ENCODE data around the gene TLE3. TPM values are rescaled to one million over a fixed set of nuclear protein-coding genes. Genes with fewer than 3 reads are reported as not detected.

TLE3 gene
- total RNA-seq, 1 donor from 2014 or later, result 13.4 TPM

- intact Hi-C loops (cut with DNase I), result loop anchor here (10.0 kb wide), 1 partner anchor 162 kb away; no protein-coding TSS in a partner anchor
- DNase-seq, result no peak
- no peak for ATAC-seq (ENCODE audit: poor library complexity)
Observed at GRCh38 chr15:70102827-70103226, 5.1 kb upstream of the TLE3 start.

- intact Hi-C loops (cut with DNase I), result loop anchor here (10.0 kb wide), 1 partner anchor 163 kb away; no protein-coding TSS in a partner anchor
- ATAC-seq (ENCODE audit: poor library complexity) (peak; percentile 14), DNase-seq (no peak)
Observed at GRCh38 chr15:70101459-70102113, 3.9 kb upstream of the TLE3 start.

DNA sequence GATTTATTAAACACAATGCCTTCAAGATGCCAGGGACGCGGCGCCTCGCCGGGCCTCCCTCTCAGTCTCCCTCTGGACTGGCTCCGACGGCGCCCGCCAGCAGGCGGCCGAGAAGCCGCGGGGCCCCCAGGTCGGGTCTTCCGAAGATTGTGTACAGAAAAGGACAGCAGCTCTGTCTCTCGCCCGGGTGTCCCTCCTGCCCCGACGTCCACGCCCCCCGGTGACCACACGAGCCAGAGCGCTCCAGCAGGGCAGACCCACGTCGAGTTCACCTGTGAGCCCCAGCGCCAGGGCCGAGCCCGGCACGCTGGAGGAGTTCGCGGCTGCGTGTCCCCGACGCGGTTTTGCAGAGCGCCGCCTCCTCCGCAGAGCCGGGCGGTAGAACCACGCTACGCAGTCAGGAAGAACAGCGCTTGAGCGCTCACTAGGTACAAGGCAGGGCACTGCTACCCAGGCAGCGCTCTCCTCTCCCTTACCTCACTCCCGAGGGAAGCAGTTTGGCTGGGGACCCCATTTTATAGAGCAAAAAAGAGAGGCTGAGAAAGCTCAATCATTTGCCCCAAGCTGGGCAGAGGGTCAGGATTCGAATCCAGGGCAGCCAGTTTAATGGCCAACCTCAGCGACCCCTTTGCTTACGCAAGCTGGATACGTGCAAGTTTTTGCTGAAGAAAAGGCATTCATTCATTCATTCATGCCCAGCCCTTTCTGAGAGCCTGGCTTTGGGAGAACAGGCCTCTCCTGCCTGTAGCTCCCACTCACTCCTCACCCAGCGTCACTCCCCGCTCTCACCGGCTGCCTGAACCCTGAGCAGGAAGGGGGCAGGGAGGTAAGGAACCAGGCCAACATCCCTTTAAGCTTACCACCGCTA, 3.0 kb upstream of the TLE3 start:
- peak; percentile 5 for ATAC-seq (ENCODE audit: poor library complexity)
- peak; percentile 70 for DNase-seq
- intact Hi-C loops (cut with DNase I), result loop anchor here (10.0 kb wide), 1 partner anchor 164 kb away; no protein-coding TSS in a partner anchor

DNA sequence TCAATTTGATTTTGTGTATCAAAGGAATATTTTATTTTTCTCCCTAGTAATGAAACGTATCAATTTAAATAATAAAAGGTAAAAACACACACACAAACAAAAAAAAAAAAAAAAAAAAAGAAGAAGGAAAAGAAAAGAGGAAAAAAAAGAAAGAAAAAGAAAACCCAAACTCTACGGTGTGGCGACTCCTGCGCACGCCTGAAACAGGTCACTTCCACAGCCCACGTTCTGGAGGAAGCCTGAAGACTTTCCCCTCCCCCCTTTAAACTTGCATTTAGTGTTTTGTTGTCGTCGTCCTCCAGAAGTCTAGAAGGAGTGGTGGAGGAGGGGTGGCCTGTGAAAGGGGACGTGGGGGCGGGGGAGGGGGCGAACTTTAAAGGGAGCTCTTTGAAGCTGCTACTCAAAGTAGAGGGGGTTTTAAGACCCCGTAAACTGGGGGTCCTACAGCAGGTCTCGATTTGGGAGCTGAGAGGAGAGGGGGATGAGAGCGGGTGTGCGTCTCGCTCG, 2.3 kb upstream of the TLE3 start:
- ATAC-seq (ENCODE audit: poor library complexity) (no peak), DNase-seq (no peak)
- intact Hi-C loops (cut with DNase I), result loop anchor here (10.0 kb wide), 1 partner anchor 165 kb away; no protein-coding TSS in a partner anchor

GRCh38 chr15:70099167-70099966, 1.6 kb upstream of the TLE3 start:
- DNase-seq (peak; percentile 100), ATAC-seq (ENCODE audit: poor library complexity) (peak; percentile 83)
- intact Hi-C loops (cut with DNase I), result no loop called here

- peak; percentile 6 for ATAC-seq (ENCODE audit: poor library complexity)
- intact Hi-C loops (cut with DNase I), result no loop called here
- peak; percentile 62 for DNase-seq
Observed at GRCh38 chr15:70098461-70099166, 897 bp upstream of the TLE3 start.

DNA sequence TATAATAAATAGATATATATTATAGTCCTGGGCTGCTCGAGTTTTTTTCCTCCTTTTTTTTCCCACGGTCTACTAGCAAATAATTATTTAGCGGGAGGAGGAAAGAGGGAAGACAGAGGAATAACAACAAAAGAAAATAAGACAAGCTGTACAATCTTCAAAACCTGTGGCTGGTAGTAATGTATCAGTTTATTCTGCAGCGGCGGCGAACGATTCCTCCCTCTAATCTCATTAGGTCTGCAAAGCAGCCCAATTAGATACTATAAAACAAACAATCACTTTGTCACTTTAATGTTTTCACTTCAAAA, 390 bp upstream of the TLE3 start:
- intact Hi-C loops (cut with DNase I), result no loop called here
- no peak for DNase-seq
- ATAC-seq (ENCODE audit: poor library complexity), result no peak

DNA sequence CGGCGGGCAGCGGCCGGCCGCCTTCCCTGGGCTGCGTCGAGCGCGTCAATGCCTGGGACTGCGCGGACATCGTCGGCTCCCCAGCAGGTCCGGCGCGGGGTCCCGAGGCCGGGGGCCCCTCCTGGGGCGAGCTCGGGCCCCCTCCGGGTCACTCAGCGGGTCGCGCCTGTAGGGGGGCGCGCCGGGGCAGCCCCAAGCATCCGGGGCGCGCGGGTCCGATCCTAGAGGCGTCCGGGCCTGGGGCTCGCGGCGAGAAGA, 725 bp downstream of the TLE3 start:
- ATAC-seq (ENCODE audit: poor library complexity) (no peak), DNase-seq (no peak)
- intact Hi-C loops (cut with DNase I), result no loop called here

DNA sequence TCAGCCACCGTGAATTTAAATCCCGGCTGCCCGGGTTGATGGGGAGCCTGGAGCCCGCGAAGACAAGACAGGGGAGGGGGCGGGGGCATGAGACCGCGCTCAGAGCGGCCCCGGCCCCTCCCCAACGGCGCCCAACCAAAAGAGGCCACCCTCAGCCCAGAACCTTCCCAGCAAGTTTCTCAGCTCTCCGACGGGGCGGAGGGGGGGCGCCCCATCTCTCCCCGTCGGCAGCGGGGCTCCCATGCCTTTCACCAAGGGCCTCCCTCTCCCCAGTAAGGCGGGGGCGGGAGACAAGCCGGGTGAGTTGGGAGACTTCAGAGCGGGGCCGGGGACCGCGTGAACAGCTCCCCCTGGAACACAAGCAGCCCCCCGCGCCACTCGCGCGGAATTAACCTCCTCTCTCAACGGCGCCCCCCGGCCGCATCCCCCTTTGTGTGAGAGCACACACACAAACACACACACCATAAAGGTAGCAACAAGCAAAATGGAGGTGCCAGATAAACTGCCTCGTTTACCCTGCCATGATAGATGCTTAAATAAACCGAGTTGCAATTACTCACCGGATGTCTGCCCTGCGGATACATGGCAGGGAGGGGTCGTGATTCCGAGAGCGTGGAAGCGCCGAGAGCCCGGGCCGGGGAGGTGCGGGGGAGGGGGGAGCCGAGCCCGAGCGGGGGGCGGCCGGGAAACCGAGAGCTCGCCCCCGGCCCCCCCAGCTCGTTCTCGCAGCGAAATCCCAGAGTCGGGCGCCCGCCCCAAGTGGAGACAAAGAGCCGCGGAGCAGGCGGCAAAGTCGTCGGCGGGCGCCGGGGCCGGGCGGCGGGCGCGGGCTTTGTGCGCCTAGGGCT, 1.3 kb downstream of the TLE3 start:
- DNase-seq (peak; percentile 57), ATAC-seq (ENCODE audit: poor library complexity) (no peak)
- intact Hi-C loops (cut with DNase I), result no loop called here

DNA sequence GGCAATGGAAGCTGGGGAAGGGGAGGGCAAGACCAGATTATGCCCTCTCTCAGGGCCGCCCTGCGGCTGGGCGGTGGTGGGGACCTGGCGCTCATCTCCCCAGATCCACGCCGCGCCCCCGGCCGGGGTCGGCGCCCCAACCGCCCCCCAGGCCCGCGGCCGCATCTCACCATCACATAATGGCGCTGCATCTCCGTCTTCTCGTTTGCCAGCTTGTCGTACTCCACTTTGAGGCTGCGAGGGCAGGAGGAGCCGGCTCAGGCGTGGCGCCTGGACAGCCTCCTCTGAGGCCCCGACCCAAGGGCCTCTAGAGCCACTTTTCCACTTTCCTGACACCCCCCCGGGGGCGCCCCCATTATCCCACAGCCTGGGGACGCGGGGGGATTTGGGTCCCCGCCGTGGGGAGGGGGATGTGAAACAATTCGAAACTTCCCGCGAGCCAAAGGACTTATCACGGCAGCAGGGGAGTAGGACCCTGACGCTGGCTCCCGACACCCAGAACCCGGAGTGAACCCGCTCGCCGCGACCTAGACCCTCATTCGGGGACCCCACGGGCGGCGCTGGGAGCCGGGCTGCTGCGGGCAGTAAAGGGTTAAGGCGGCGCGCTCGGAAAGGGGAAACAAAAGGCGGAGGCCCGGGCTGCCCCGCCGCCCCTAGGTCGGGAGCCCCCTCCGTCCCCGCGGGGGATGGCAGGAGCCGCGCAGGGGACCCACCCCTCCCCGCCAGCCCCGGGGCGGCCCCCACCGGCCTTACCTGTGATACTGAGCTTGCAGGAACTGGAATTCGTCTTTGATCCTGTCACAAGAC, 2.1 kb downstream of the TLE3 start:
- ATAC-seq (ENCODE audit: poor library complexity), result no peak
- intact Hi-C loops (cut with DNase I), result no loop called here
- DNase-seq, result peak; percentile 70

- no peak for ATAC-seq (ENCODE audit: poor library complexity)
- intact Hi-C loops (cut with DNase I), result no loop called here
- no peak for DNase-seq
Observed at GRCh38 chr15:70094690-70095311, 2.9 kb downstream of the TLE3 start.

GRCh38 chr15:70093481-70094319, 4.0 kb downstream of the TLE3 start:
- ATAC-seq (ENCODE audit: poor library complexity) (no peak), DNase-seq (no peak)
- intact Hi-C loops (cut with DNase I), result no loop called here

DNA sequence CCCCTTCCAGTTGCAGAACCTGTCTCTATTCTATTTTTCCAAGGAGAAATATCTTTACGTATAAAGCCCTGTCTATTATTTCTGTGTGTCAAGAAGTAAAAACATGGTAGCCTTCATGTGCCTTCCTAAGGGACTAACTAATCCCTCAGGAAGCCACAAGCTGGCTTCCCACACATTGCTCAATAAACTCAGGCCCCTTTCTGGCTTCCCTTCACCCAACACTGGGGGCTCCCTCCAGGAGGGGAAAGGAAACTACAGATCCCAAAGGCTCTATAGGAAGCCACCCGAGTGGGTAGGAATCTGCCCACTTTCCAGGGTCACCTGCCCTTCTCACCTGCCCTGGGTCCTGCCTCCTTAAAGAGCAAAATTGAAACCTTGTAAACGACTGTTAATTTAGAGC, 4.6 kb downstream of the TLE3 start:
- intact Hi-C loops (cut with DNase I), result no loop called here
- no peak for ATAC-seq (ENCODE audit: poor library complexity)
- DNase-seq, result no peak

DNA sequence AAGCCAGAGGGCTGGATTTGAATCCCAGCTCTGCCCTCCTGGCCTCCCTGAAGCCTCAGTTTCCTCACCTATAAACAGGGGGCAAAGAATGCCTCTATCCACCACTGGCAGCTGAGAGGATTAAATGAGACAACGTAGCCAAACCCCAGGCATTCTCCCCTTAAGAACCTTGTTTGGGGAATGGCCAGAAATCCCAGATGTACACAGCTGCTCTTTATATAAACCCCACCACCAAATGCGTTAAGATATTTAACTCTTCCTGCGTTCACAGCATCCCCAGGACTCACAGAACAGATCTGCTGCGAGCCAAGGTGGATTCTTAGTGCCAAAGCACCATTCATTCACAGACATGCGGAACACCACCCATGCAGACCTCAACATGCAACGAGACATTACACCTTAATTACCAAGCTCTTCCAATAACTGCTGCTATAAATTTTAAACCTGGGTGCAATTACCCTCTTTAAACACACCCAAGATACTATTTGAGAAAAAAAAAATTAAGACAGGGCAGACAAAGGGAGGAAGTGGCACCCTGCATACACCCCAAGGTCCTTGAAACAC, 5.2 kb downstream of the TLE3 start:
- DNase-seq, result no peak
- intact Hi-C loops (cut with DNase I), result no loop called here
- no peak for ATAC-seq (ENCODE audit: poor library complexity)

DNA sequence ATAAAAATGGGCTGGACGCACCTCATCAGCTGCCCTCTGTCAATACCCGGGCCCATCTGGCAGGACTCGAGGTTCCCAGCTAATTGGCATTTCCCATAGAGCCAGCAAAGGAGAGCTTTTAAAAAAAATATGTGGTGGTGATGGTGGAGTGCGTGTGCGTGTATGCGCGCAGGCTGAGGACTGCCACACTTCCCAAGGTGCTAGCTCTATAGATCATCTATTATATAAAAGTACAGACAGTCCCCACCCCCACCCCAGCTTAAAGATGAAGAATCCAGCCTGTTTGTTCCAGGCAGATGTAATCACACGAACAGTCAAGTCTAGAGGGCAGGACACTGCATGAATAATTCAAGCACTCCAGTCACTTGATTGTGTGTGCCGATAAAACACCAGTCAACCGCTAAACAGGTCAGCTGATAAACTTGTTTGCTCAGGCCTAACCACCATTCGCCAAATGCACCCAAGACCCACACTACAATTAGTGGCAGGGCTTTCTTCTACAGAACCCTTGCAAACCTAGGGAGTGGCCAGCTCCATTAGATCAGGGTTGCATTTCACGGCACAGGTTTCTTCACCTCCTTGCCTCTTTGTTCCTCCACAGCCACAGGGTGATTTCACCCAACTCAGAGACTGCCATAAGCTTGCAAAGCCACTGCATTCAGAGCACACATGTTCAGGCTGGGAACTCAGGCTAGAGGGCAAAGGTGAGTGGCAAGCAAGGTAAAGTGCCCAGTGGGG, 5.8 kb downstream of the TLE3 start:
- DNase-seq, result no peak
- intact Hi-C loops (cut with DNase I), result no loop called here
- no peak for ATAC-seq (ENCODE audit: poor library complexity)

All from Right ventricle myocardium superior (tissue), 1 donor.